K562 (cell line): Measurements from ENCODE around the gene S100P. TPM values are rescaled to one million over a fixed set of nuclear protein-coding genes. Genes with fewer than 3 reads are reported as not detected.

Experiments
- ATF1 ChIP-seq, 2 experiments: fragments of 450-650 bp in 1 of 2; IDR thresholded peaks; 2 replicates each; pipeline ENCODE4 v1.6.1; 2016; ENCODE audit warnings: missing compliant biosample characterization in 1 of 2, missing genetic modification characterization in 1 of 2
- FOXP1 ChIP-seq: sonication (generic); formaldehyde crosslinking; IDR thresholded peaks from 2 replicates; pipeline ENCODE4 v1.8.0; 2022; ENCODE audit warnings: mild to moderate bottlenecking, missing genetic modification reagents
- LEF1 ChIP-seq: fragments of 450-650 bp; IDR thresholded peaks from 2 replicates; pipeline ENCODE4 v1.6.1; 2016; ENCODE audit warnings: mild to moderate bottlenecking
- NBN ChIP-seq: fragments of 450-650 bp; IDR thresholded peaks from 2 replicates; pipeline ENCODE4 v1.6.1; 2016; ENCODE audit warnings: low read depth, mild to moderate bottlenecking
- OTX1 ChIP-seq: fragments of 450-650 bp; formaldehyde crosslinking; IDR thresholded peaks from 2 replicates; pipeline ENCODE4 v1.4.0; 2022; ENCODE audit warnings: mild to moderate bottlenecking
- RAD51 ChIP-seq: fragments of 450-650 bp; IDR thresholded peaks from 2 replicates; pipeline ENCODE4 v1.7.1; 2016; ENCODE audit warnings: low read depth, mild to moderate bottlenecking, borderline replicate concordance
- SRSF3 ChIP-seq: fragments of 200-400 bp; formaldehyde crosslinking; IDR thresholded peaks from 2 replicates; pipeline ENCODE4 v1.6.1; 2016; ENCODE audit warnings: mild to moderate bottlenecking, low read length, moderate library complexity; ENCODE audit not compliant: insufficient read depth
- TGIF2 ChIP-seq: sonication (generic); formaldehyde crosslinking; IDR thresholded peaks from 2 replicates; pipeline ENCODE4 v1.8.1; 2022; ENCODE audit warnings: mild to moderate bottlenecking, missing genetic modification reagents, moderate library complexity
- ZNF12 ChIP-seq: sonication (generic); formaldehyde crosslinking; IDR thresholded peaks from 2 replicates; pipeline ENCODE4 v1.4.0; 2020; ENCODE audit warnings: mild to moderate bottlenecking, missing genetic modification reagents
- polyA plus RNA-seq, 8 experiments: library from polyadenylated mRNA; depleted of rRNA in 4 of 8; stranded (reverse) in 5 of 8; unstranded in 3 of 8; fragments of >200 nt; fragmentation: Nextera tagmentation in 2 of 8; fragmentation: Illumina TruSeq in 1 of 8; extraction: Ambion mirVana in 2 of 8; extraction: Trizol in 1 of 8; gene quantifications; 2 replicates each; pipeline versions ENCODE4 v1.2.1 to v1.2.3, GENCODE V29; 2011 to 2014; ENCODE audit warnings: inconsistent platforms in 1 of 8, missing spikeins in 1 of 8
- total RNA-seq, 7 experiments: library from RNA; depleted of rRNA in 6 of 7; stranded (reverse); fragments of >200 nt in 6 of 7; fragmentation: Illumina TruSeq in 2 of 7; extraction: Trizol in 2 of 7; gene quantifications; 2 replicates each; pipeline versions ENCODE4 v1.2.1 to v1.2.3, GENCODE V29; 2011 to 2021; ENCODE audit warnings: low replicate concordance in 1 of 7
- TF ChIP-seq, protein P1 (sequence below): fragments of 200-800 bp; sonication (Bioruptor generic); IDR thresholded peaks from 2 replicates; pipeline ENCODE4 v1.6.1; 2016; ENCODE audit warnings: missing genetic modification characterization, missing compliant biosample characterization
- TF ChIP-seq, protein P2 (sequence below), 2 experiments: fragments of 450-650 bp in 1 of 2; IDR thresholded peaks; 2 replicates each; pipeline ENCODE4 v1.6.1; 2011 to 2017; ENCODE audit warnings: low read depth in 2 of 2, antibody characterized with exemption in 1 of 2, borderline replicate concordance in 1 of 2, low read length in 1 of 2, mild to moderate bottlenecking in 1 of 2, mixed read lengths in 1 of 2; ENCODE audit not compliant: control insufficient read depth in 1 of 2
- TF ChIP-seq, protein P3 (sequence below): sonication (generic); formaldehyde crosslinking; IDR thresholded peaks from 2 replicates; pipeline ENCODE4 v1.8.0; 2022; ENCODE audit warnings: missing genetic modification reagents, mild to moderate bottlenecking, borderline replicate concordance
- TF ChIP-seq, protein P4 (sequence below): fragments of 450-650 bp; IDR thresholded peaks from 2 replicates; pipeline ENCODE4 v1.6.1; 2016; ENCODE audit warnings: antibody characterized with exemption

The S100P gene
- total and polyA plus RNA-seq, 9 of the 15 experiments (the other 6 are each of a cell fraction or from before 2014, with no cell fraction given): 4.1 to 23.8 (median 7.5) TPM

DNA sequence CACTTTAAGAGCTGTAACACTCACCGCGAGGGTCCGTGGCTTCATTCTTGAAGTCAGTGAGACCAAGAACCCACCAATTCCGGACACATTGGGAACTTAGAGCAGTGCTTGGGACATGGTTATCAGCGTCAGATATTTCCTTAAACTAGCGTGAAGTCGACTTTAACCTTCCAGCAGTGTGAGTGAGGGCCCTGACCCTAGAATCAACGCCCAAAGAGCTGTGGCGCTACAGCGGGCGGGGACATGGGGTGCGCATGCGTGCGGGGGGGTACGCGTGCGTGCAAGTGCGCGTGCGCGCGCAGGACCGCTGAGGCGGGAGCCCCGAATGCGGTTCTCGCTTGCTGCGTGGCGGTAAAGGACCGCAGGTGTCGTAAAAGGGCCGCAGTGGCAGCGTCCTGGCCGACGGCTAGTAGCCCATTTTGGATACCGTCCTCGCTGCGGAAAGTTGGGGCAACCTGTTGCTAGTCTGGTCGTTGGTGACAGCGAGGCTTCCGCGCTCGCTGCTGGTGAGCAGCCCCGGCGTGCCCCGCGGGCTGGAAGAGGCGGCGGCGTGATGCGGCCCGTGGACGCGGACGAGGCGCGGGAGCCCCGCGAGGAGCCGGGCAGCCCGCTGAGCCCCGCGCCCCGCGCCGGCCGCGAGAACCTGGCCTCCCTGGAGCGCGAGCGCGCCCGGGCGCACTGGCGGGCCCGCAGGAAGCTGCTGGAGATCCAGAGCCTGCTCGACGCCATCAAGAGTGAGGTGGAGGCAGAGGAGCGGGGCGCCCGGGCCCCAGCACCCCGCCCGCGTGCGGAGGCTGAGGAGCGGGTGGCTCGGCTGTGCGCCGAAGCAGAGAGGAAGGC, 19.8 kb upstream of the S100P start (continued):
- TF ChIP-seq, protein P1, sequence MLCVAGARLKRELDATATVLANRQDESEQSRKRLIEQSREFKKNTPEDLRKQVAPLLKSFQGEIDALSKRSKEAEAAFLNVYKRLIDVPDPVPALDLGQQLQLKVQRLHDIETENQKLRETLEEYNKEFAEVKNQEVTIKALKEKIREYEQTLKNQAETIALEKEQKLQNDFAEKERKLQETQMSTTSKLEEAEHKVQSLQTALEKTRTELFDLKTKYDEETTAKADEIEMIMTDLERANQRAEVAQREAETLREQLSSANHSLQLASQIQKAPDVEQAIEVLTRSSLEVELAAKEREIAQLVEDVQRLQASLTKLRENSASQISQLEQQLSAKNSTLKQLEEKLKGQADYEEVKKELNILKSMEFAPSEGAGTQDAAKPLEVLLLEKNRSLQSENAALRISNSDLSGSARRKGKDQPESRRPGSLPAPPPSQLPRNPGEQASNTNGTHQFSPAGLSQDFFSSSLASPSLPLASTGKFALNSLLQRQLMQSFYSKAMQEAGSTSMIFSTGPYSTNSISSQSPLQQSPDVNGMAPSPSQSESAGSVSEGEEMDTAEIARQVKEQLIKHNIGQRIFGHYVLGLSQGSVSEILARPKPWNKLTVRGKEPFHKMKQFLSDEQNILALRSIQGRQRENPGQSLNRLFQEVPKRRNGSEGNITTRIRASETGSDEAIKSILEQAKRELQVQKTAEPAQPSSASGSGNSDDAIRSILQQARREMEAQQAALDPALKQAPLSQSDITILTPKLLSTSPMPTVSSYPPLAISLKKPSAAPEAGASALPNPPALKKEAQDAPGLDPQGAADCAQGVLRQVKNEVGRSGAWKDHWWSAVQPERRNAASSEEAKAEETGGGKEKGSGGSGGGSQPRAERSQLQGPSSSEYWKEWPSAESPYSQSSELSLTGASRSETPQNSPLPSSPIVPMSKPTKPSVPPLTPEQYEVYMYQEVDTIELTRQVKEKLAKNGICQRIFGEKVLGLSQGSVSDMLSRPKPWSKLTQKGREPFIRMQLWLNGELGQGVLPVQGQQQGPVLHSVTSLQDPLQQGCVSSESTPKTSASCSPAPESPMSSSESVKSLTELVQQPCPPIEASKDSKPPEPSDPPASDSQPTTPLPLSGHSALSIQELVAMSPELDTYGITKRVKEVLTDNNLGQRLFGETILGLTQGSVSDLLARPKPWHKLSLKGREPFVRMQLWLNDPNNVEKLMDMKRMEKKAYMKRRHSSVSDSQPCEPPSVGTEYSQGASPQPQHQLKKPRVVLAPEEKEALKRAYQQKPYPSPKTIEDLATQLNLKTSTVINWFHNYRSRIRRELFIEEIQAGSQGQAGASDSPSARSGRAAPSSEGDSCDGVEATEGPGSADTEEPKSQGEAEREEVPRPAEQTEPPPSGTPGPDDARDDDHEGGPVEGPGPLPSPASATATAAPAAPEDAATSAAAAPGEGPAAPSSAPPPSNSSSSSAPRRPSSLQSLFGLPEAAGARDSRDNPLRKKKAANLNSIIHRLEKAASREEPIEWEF (CRISPR knock-in tag): no peak
- TF ChIP-seq NBN (peak; percentile 87), ATF1 (CRISPR knock-in tag; IDR thresholded peaks at IDR 0.05) (no peak), ATF1 (tag; IDR thresholded peaks at IDR 0.05) (peak; percentile 69), LEF1 (peak; percentile 9; the same call in 1 of the 2 replicates), TGIF2 (CRISPR knock-in tag) (0 out of 2 replicates have a peak, but pooled peaks have one; percentile 5), FOXP1 (CRISPR knock-in tag) (peak; percentile 10; the same call in 1 of the 2 replicates), OTX1 (CRISPR knock-in tag) (peak; percentile 60; the same call in 1 of the 2 replicates), RAD51 (peak; percentile 3; the same call in 1 of the 2 replicates), ZNF12 (0 out of 2 replicates have a peak, but pooled peaks have one; percentile 56), SRSF3 (no peak)
- TF ChIP-seq, protein P2, sequence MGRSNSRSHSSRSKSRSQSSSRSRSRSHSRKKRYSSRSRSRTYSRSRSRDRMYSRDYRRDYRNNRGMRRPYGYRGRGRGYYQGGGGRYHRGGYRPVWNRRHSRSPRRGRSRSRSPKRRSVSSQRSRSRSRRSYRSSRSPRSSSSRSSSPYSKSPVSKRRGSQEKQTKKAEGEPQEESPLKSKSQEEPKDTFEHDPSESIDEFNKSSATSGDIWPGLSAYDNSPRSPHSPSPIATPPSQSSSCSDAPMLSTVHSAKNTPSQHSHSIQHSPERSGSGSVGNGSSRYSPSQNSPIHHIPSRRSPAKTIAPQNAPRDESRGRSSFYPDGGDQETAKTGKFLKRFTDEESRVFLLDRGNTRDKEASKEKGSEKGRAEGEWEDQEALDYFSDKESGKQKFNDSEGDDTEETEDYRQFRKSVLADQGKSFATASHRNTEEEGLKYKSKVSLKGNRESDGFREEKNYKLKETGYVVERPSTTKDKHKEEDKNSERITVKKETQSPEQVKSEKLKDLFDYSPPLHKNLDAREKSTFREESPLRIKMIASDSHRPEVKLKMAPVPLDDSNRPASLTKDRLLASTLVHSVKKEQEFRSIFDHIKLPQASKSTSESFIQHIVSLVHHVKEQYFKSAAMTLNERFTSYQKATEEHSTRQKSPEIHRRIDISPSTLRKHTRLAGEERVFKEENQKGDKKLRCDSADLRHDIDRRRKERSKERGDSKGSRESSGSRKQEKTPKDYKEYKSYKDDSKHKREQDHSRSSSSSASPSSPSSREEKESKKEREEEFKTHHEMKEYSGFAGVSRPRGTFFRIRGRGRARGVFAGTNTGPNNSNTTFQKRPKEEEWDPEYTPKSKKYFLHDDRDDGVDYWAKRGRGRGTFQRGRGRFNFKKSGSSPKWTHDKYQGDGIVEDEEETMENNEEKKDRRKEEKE (IDR thresholded peaks at IDR 0.05; ENCODE audit: borderline replicate concordance in 1 of 2, control insufficient read depth in 1 of 2, low read depth in 2 of 2, low read length in 1 of 2): no peak; a peak in 2 of 4 replicates
- TF ChIP-seq, protein P3, sequence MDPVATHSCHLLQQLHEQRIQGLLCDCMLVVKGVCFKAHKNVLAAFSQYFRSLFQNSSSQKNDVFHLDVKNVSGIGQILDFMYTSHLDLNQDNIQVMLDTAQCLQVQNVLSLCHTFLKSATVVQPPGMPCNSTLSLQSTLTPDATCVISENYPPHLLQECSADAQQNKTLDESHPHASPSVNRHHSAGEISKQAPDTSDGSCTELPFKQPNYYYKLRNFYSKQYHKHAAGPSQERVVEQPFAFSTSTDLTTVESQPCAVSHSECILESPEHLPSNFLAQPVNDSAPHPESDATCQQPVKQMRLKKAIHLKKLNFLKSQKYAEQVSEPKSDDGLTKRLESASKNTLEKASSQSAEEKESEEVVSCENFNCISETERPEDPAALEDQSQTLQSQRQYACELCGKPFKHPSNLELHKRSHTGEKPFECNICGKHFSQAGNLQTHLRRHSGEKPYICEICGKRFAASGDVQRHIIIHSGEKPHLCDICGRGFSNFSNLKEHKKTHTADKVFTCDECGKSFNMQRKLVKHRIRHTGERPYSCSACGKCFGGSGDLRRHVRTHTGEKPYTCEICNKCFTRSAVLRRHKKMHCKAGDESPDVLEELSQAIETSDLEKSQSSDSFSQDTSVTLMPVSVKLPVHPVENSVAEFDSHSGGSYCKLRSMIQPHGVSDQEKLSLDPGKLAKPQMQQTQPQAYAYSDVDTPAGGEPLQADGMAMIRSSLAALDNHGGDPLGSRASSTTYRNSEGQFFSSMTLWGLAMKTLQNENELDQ (CRISPR knock-in tag): no peak
- TF ChIP-seq, protein P4, sequence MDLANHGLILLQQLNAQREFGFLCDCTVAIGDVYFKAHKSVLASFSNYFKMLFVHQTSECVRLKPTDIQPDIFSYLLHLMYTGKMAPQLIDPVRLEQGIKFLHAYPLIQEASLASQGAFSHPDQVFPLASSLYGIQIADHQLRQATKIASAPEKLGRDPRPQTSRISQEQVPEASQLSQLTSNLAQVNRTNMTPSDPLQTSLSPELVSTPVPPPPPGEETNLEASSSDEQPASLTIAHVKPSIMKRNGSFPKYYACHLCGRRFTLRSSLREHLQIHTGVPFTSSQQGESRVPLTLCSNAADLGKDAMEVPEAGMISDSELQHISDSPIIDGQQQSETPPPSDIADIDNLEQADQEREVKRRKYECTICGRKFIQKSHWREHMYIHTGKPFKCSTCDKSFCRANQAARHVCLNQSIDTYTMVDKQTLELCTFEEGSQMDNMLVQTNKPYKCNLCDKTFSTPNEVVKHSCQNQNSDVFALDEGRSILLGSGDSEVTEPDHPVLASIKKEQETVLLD: peak; percentile 99
